IPS-20b (cell line): Measurements from ENCODE around the gene SLFN5.

Experiments used
- H3K27ac ChIP-seq: one replicate; pipeline ENCODE4 v1.5.1; 2013; ENCODE audit warnings: low read length
- H3K27me3 ChIP-seq: 2 replicates; pipeline ENCODE4 v1.6.1; 2013; ENCODE audit warnings: mild to moderate bottlenecking, low read length, inconsistent platforms; ENCODE audit not compliant: insufficient read depth
- H3K36me3 ChIP-seq: 2 replicates; pipeline ENCODE4 v1.6.1; 2013; ENCODE audit warnings: low read depth, mild to moderate bottlenecking, inconsistent platforms, low read length, moderate library complexity; ENCODE audit not compliant: insufficient read depth
- H3K4me1 ChIP-seq: 2 replicates; pipeline ENCODE4 v1.6.1; 2013; ENCODE audit warnings: mild to moderate bottlenecking, control low read depth, inconsistent platforms, low read length, moderate library complexity; ENCODE audit not compliant: insufficient read depth
- H3K4me3 ChIP-seq: 2 replicates; pipeline ENCODE4 v1.5.1; 2013; ENCODE audit warnings: mild to moderate bottlenecking, low read length, inconsistent platforms
- H3K9ac ChIP-seq: 2 replicates; pipeline ENCODE4 v1.6.1; 2013; ENCODE audit warnings: low read depth, mild to moderate bottlenecking, inconsistent platforms, low read length, moderate library complexity
- H3K9me3 ChIP-seq: 2 replicates; pipeline ENCODE4 v1.6.1; 2013; ENCODE audit warnings: mild to moderate bottlenecking, low read depth, low read length, inconsistent platforms; ENCODE audit not compliant: insufficient read depth

Gene SLFN5

GRCh38 chr17:35243561-35244340 lies 879 bp downstream of the SLFN5 start:
- Histone ChIP-seq H3K36me3 (no peaks in the 10 kb centered on the region), H3K4me1 (peaks cover 15% of the 10 kb centered on the region; the same call in 1 of the 2 replicates), H3K27me3 (peaks cover 20% of the 10 kb centered on the region), H3K9ac (peak overlapping the region; percentile 64; the same call in 1 of the 2 replicates), H3K4me3 (peak overlapping the region; percentile 92), H3K9me3 (no peaks in the 10 kb centered on the region), H3K27ac (no peak overlapping the region)

GRCh38 chr17:35244341-35245195 lies 1.7 kb downstream of the SLFN5 start:
- H3K36me3 ChIP-seq = no peaks in the 10 kb centered on the region
- H3K27me3 ChIP-seq = peaks cover 20% of the 10 kb centered on the region
- peak overlapping the region; percentile 92 for H3K4me3 ChIP-seq
- no peak overlapping the region for H3K27ac ChIP-seq
- H3K9ac ChIP-seq = no peak overlapping the region
- peaks cover 15% of the 10 kb centered on the region; the same call in 1 of the 2 replicates for H3K4me1 ChIP-seq
- no peaks in the 10 kb centered on the region for H3K9me3 ChIP-seq

- Histone ChIP-seq H3K27ac (no peak overlapping the region), H3K36me3 (no peaks in the 10 kb centered on the region), H3K9ac (no peak overlapping the region), H3K27me3 (peaks cover 20% of the 10 kb centered on the region), H3K4me3 (no peak overlapping the region), H3K9me3 (no peaks in the 10 kb centered on the region), H3K4me1 (peaks cover 15% of the 10 kb centered on the region; the same call in 1 of the 2 replicates)
These were observed 2.3 kb downstream of the SLFN5 start for GRCh38 chr17:35245196-35245486.

GRCh38 chr17:35252651-35253050 lies 9.8 kb downstream of the SLFN5 start:
- no peaks in the 10 kb centered on the region for H3K36me3 ChIP-seq
- H3K4me1 ChIP-seq = no peaks in the 10 kb centered on the region
- no peaks in the 10 kb centered on the region for H3K9me3 ChIP-seq
- H3K9ac ChIP-seq = no peak overlapping the region
- H3K27ac ChIP-seq = no peak overlapping the region
- no peaks in the 10 kb centered on the region for H3K27me3 ChIP-seq
- H3K4me3 ChIP-seq = no peak overlapping the region

GRCh38 chr17:35254107-35254773 lies 11.4 kb downstream of the SLFN5 start:
- Histone ChIP-seq H3K36me3 (no peaks in the 10 kb centered on the region), H3K9me3 (no peaks in the 10 kb centered on the region), H3K27me3 (no peaks in the 10 kb centered on the region), H3K27ac (no peak overlapping the region), H3K4me3 (no peak overlapping the region), H3K9ac (no peak overlapping the region), H3K4me1 (no peaks in the 10 kb centered on the region)

- Histone ChIP-seq H3K9me3 (no peaks in the 10 kb centered on the region), H3K27me3 (no peaks in the 10 kb centered on the region), H3K4me1 (no peaks in the 10 kb centered on the region), H3K4me3 (no peak overlapping the region), H3K36me3 (no peaks in the 10 kb centered on the region), H3K27ac (no peak overlapping the region), H3K9ac (no peak overlapping the region)
These were observed 12.4 kb downstream of the SLFN5 start for GRCh38 chr17:35255316-35255715.

GRCh38 chr17:35256629-35257028 lies 13.8 kb downstream of the SLFN5 start:
- no peaks in the 10 kb centered on the region for H3K36me3 ChIP-seq
- H3K9me3 ChIP-seq = no peaks in the 10 kb centered on the region
- H3K4me1 ChIP-seq = no peaks in the 10 kb centered on the region
- H3K4me3 ChIP-seq = no peak overlapping the region
- no peaks in the 10 kb centered on the region for H3K27me3 ChIP-seq
- H3K9ac ChIP-seq = no peak overlapping the region
- H3K27ac ChIP-seq = no peak overlapping the region

GRCh38 chr17:35257208-35257659 lies 14.4 kb downstream of the SLFN5 start:
- H3K9ac ChIP-seq = no peak overlapping the region
- no peak overlapping the region for H3K27ac ChIP-seq
- no peaks in the 10 kb centered on the region for H3K36me3 ChIP-seq
- H3K9me3 ChIP-seq = no peaks in the 10 kb centered on the region
- H3K27me3 ChIP-seq = no peaks in the 10 kb centered on the region
- no peak overlapping the region for H3K4me3 ChIP-seq
- no peaks in the 10 kb centered on the region for H3K4me1 ChIP-seq

GRCh38 chr17:35259001-35259400 lies 16.1 kb downstream of the SLFN5 start:
- H3K27ac ChIP-seq = no peak overlapping the region
- H3K36me3 ChIP-seq = no peaks in the 10 kb centered on the region
- H3K4me1 ChIP-seq = no peaks in the 10 kb centered on the region
- no peak overlapping the region for H3K9ac ChIP-seq
- H3K4me3 ChIP-seq = no peak overlapping the region
- H3K27me3 ChIP-seq = no peaks in the 10 kb centered on the region
- no peaks in the 10 kb centered on the region for H3K9me3 ChIP-seq

GRCh38 chr17:35265071-35265470 lies 22.2 kb downstream of the SLFN5 start:
- no peaks in the 10 kb centered on the region for H3K27me3 ChIP-seq
- no peak overlapping the region for H3K4me3 ChIP-seq
- H3K9me3 ChIP-seq = no peaks in the 10 kb centered on the region
- H3K4me1 ChIP-seq = no peaks in the 10 kb centered on the region
- no peaks in the 10 kb centered on the region for H3K36me3 ChIP-seq
- no peak overlapping the region for H3K27ac ChIP-seq
- no peak overlapping the region for H3K9ac ChIP-seq

GRCh38 chr17:35265566-35266141 lies 22.8 kb downstream of the SLFN5 start:
- no peak overlapping the region for H3K4me3 ChIP-seq
- no peak overlapping the region for H3K27ac ChIP-seq
- no peaks in the 10 kb centered on the region for H3K36me3 ChIP-seq
- H3K9me3 ChIP-seq = no peaks in the 10 kb centered on the region
- no peaks in the 10 kb centered on the region for H3K4me1 ChIP-seq
- H3K9ac ChIP-seq = no peak overlapping the region
- H3K27me3 ChIP-seq = no peaks in the 10 kb centered on the region
